Liver (tissue), 3 donors: ENCODE results near the gene GPATCH3.

Source experiments
- CTCF ChIP-seq: fragments of 150-350 bp; IDR thresholded peaks from 2 replicates; pipeline ENCODE4 v1.5.1; 2017; ENCODE audit warnings: improper control_type of control experiment, low read depth, low read length; ENCODE audit not compliant: missing input control
- EGR1 ChIP-seq, 2 donors: IDR thresholded peaks; 2 replicates each; pipeline ENCODE4 v1.6.1; 2016 to 2018; ENCODE audit warnings: antibody characterized with exemption in 2 of 2, low read depth in 2 of 2
- FOXA1 ChIP-seq: IDR thresholded peaks from 2 replicates; pipeline ENCODE4 v1.6.1; 2016; ENCODE audit warnings: antibody characterized with exemption
- HNF4A ChIP-seq, 2 donors: conservative IDR thresholded peaks; 2 replicates each; pipeline ENCODE4 v1.6.1; 2016; ENCODE audit warnings: antibody characterized with exemption in 2 of 2, mild to moderate bottlenecking in 2 of 2
- HNF4G ChIP-seq: IDR thresholded peaks from 2 replicates; pipeline ENCODE4 v1.6.1; 2016; ENCODE audit warnings: antibody characterized with exemption
- JUND ChIP-seq, 2 donors: IDR thresholded peaks; 2 replicates each; pipeline ENCODE4 v1.6.1; 2016; ENCODE audit warnings: antibody characterized with exemption in 2 of 2
- MAX ChIP-seq: IDR thresholded peaks from 2 replicates; pipeline ENCODE4 v1.6.1; 2016; ENCODE audit warnings: antibody characterized with exemption
- REST ChIP-seq: IDR thresholded peaks from 2 replicates; pipeline ENCODE4 v1.6.1; 2016; ENCODE audit warnings: antibody characterized with exemption, mild to moderate bottlenecking
- SP1 ChIP-seq: IDR thresholded peaks from 2 replicates; pipeline ENCODE4 v1.6.1; 2018; ENCODE audit warnings: antibody characterized with exemption, mild to moderate bottlenecking
- TAF1 ChIP-seq: conservative IDR thresholded peaks from 2 replicates; pipeline ENCODE4 v1.6.1; 2016; ENCODE audit warnings: antibody characterized with exemption, mild to moderate bottlenecking
- YY1 ChIP-seq: IDR thresholded peaks from 2 replicates; pipeline ENCODE4 v1.6.1; 2016; ENCODE audit warnings: antibody characterized with exemption, mild to moderate bottlenecking
- donor health status: healthy.
- donor health status: healthy.

GRCh38 chr1:26851106-26851684 lies 49.1 kb downstream of the GPATCH3 start:
- TF ChIP-seq CTCF: no peak
- no peak for TF ChIP-seq MAX
- no peak for TF ChIP-seq JUND (IDR thresholded peaks at IDR 0.05)
- TF ChIP-seq FOXA1: no peak
- TF ChIP-seq HNF4G: no peak
- TF ChIP-seq TAF1: no peak
- no peak for TF ChIP-seq YY1
- no peak for TF ChIP-seq HNF4A (conservative IDR thresholded peaks at IDR 0.05)
- no peak for TF ChIP-seq SP1
- no peak for TF ChIP-seq EGR1 (IDR thresholded peaks at IDR 0.05; ENCODE audit: low read depth in 2 of 2)
- TF ChIP-seq REST: no peak
